ENCODE results near the gene DMD.

Gene DMD

GRCh38 chrX:31580227-31580626, 1631.1 kb downstream of the DMD start:
- DNase-seq, result no peak

- no peak for DNase-seq
These were observed 1639.0 kb downstream of the DMD start for GRCh38 chrX:31572360-31572759.

GRCh38 chrX:31570658-31571057, 1640.7 kb downstream of the DMD start:
- no peak for DNase-seq

- no peak for DNase-seq
These were observed 1647.6 kb downstream of the DMD start for GRCh38 chrX:31563792-31564191.

- no peak for DNase-seq
These were observed 1655.8 kb downstream of the DMD start for GRCh38 chrX:31555506-31555905.

GRCh38 chrX:31551913-31552312, 1659.4 kb downstream of the DMD start:
- DNase-seq, result no peak

- no peak for DNase-seq
These were observed 1661.2 kb downstream of the DMD start for GRCh38 chrX:31550158-31550557.

- DNase-seq, result no peak
These were observed 1663.5 kb downstream of the DMD start for GRCh38 chrX:31547816-31548215.

GRCh38 chrX:31547416-31547815, 1663.9 kb downstream of the DMD start:
- DNase-seq, result no peak

- DNase-seq, result no peak
These were observed 1665.2 kb downstream of the DMD start for GRCh38 chrX:31546126-31546525.

- DNase-seq, result no peak
These were observed 1665.6 kb downstream of the DMD start for GRCh38 chrX:31545726-31546125.

- DNase-seq, result no peak
These were observed 1666.2 kb downstream of the DMD start for GRCh38 chrX:31545191-31545590.

GRCh38 chrX:31543634-31544033, 1667.7 kb downstream of the DMD start:
- no peak for DNase-seq

- DNase-seq, result no peak
These were observed 1668.8 kb downstream of the DMD start for GRCh38 chrX:31542566-31542965.

- DNase-seq, result no peak
These were observed 1671.0 kb downstream of the DMD start for GRCh38 chrX:31540313-31540712.

GRCh38 chrX:31527455-31528126, 1683.8 kb downstream of the DMD start:
- DNase-seq, result no peak

GRCh38 chrX:31523884-31524536, 1687.3 kb downstream of the DMD start:
- no peak for DNase-seq

GRCh38 chrX:31522760-31523159, 1688.6 kb downstream of the DMD start:
- DNase-seq, result no peak

GRCh38 chrX:31521941-31522340, 1689.4 kb downstream of the DMD start:
- DNase-seq, result no peak

- DNase-seq, result no peak
These were observed 1694.8 kb downstream of the DMD start for GRCh38 chrX:31516527-31516926.

GRCh38 chrX:31508338-31508737, 1703.0 kb downstream of the DMD start:
- no peak for DNase-seq

GRCh38 chrX:31506928-31507327, 1704.4 kb downstream of the DMD start:
- no peak for DNase-seq

- DNase-seq, result no peak
These were observed 1705.0 kb downstream of the DMD start for GRCh38 chrX:31506360-31506759.

GRCh38 chrX:31500921-31501320, 1710.4 kb downstream of the DMD start:
- no peak for DNase-seq

GRCh38 chrX:31499109-31499508, 1712.2 kb downstream of the DMD start:
- no peak for DNase-seq

All from inflammatory macrophage (primary cell).